SH-SY5Y (cell line): Measurements from ENCODE around the gene OBP2A.

Experiments used
- GATA2 ChIP-seq: IDR thresholded peaks from 2 replicates; pipeline ENCODE4 v1.6.1; 2011; ENCODE audit warnings: mild to moderate bottlenecking, low read depth, low read length
- GATA3 ChIP-seq: IDR thresholded peaks from 2 replicates; pipeline ENCODE4 v1.6.1; 2011; ENCODE audit warnings: low read depth, mild to moderate bottlenecking, low read length, moderate library complexity

GRCh38 chr9:135574331-135574730 is 28.4 kb downstream of the OBP2A start:
- TF ChIP-seq GATA2, result no peak
- no peak for TF ChIP-seq GATA3
